HG03066 (cell line): ENCODE data around the gene CTIF.

Experiments used
- ATAC-seq: cut with Tn5 transposase; IDR thresholded peaks from one replicate; pipeline ENCODE4 v1.9.1; 2021; ENCODE audit warnings: low read depth; ENCODE audit not compliant: unreplicated experiment

The CTIF gene

GRCh38 chr18:48662011-48662661, 123.3 kb downstream of the CTIF start:
- no peak for ATAC-seq

DNA sequence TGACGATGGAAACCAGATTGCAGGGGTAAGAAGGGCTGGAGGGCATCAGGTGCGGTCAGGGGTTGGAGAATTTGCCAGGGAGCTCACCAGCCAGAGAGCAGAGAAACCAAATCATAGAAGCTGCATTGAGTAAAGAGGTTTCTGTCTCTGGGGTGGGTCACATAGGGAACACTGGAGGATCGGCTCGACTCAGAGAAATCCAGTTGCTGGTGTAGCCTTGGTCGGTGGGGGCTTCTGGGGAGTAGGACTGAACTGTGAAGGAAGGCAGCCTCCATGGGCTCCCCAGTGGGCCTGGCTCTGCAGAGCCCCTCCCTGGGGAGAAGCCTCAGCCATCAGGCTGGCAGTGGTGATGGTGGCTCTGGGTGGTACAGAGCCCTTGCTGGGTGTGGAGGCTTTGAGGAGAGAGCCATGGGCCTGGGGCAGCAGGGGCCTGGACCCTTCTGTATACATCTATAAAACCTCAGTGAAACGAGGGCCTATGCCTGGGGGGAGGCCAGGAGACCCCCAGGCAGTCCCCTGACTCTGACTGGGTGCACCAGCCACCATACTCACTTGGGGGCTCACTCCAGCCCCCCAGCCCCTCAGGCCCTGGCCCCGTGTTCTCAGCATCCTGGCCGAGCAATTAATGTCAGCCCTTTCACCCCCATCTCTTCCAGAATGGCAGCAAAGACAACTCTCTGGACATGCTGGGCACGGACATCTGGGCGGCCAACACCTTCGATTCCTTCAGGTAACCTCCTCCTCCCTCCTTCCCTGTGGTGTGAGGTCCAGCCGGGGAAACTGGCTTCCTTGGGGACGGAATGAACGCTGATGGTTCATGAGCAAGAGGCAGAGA, 124.5 kb downstream of the CTIF start:
- ATAC-seq: no peak

GRCh38 chr18:48663931-48664847, 125.4 kb downstream of the CTIF start:
- ATAC-seq: no peak

DNA sequence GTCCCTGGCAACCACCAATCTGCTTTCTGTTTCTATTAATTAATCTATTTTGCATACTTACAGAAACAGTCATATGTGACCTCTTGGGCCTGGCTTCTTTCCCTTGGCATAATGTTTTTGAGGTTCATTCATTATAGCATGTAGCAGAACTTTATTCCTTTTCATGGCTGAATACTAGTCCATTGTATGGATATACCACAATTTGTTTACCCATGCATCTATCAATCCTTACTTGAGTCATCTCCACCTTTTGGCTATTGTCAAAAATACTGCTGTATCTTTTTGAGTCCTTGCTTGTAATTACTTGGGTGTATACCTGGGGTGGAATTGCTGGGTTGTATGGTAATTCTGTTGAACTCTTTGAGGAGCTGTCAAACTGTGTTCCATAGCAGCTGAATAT, 126.8 kb downstream of the CTIF start:
- no peak for ATAC-seq

DNA sequence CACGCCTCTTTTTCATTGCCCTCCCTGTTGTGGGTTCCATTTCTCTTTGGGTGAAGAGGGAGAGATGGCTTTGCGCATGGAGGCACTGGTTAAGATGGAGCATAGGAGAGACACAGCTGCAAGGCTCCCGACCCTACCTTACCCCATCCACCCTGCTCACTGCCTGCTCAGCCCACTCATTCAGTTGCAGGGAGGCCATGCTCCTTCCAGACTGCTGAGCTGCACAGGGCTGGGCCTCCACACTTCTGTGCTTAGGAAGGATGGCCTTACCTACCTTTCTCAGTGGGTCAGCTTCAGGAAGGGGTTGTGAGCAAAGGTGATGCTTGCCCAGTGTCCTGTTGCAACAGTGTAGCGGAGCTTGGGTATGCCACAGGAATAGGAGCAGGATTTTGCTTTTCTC, 127.8 kb downstream of the CTIF start:
- no peak for ATAC-seq

DNA sequence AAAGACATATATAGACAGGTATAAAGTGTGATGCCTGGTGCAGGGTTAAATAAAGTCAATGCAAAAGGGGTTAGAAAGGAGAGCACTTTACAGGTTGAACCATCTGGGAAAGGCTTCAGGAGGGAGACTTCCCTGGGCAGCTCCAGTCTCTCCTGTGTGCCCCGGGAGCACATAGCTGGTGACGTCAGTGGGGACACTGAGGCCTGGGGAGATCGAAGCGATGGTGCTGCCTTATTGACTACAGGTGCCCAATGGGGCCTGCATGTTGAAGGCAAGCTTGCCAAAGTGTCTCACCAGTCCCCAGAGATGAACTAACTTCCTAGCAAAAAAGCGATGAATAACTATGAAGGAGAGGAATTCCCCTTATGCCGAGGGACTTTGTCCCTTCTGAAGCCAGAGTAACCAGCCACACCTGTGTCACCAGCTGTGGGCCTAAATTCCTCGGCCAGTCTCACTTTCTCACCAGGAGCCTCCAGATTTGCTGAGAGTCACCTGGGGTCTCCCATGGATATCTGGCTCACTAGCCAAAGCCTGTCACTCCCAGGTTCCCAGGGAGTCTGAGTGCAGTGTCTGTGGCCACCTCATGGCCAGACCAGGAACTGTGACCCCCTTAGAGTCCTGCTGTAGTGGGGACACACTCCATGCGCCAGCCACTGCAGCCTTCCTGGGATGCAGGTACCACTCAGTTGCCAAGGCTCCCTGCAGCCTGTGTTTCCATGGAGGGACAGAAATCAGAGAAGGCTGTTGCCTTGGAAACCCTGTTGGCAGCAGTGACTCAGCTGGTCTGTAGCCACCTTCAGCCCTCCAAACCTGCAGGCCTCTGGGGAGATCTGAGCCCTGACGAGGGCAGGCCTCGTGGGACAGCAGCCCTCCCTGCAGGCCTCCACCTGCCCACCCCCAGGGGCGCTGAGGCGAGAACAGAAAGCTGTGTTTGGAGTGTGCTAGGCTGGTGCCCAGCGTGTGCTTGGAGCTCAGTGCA, 128.7 kb downstream of the CTIF start:
- ATAC-seq: no peak

GRCh38 chr18:48668466-48669179, 129.8 kb downstream of the CTIF start:
- ATAC-seq: no peak

- no peak for ATAC-seq
These were observed 130.4 kb downstream of the CTIF start for GRCh38 chr18:48669180-48669675.

GRCh38 chr18:48669991-48670750, 131.3 kb downstream of the CTIF start:
- ATAC-seq: no peak

GRCh38 chr18:48670751-48671560, 132.1 kb downstream of the CTIF start:
- ATAC-seq: no peak

DNA sequence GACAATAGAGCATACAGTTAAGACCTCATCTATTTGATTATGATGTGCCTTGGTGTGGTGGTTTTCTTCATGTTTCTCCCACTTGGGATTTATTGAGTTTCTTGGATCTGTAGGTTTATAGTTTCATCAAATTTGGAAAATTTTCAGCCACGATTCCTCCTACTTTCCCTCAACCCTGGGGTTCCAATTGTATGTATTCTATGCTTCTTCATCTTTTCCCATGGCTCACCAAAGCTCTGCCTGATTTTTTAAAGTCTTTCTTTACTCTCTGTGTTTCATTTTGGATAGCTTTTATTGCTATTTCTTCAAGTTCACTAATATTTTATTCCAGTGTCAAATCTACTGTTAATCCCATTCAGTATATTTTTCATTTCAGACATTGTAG, 132.7 kb downstream of the CTIF start:
- no peak for ATAC-seq

- ATAC-seq: no peak
These were observed 134.0 kb downstream of the CTIF start for GRCh38 chr18:48672671-48673340.

- no peak for ATAC-seq
These were observed 134.6 kb downstream of the CTIF start for GRCh38 chr18:48673456-48673852.

- no peak for ATAC-seq
These were observed 135.3 kb downstream of the CTIF start for GRCh38 chr18:48673853-48674721.

DNA sequence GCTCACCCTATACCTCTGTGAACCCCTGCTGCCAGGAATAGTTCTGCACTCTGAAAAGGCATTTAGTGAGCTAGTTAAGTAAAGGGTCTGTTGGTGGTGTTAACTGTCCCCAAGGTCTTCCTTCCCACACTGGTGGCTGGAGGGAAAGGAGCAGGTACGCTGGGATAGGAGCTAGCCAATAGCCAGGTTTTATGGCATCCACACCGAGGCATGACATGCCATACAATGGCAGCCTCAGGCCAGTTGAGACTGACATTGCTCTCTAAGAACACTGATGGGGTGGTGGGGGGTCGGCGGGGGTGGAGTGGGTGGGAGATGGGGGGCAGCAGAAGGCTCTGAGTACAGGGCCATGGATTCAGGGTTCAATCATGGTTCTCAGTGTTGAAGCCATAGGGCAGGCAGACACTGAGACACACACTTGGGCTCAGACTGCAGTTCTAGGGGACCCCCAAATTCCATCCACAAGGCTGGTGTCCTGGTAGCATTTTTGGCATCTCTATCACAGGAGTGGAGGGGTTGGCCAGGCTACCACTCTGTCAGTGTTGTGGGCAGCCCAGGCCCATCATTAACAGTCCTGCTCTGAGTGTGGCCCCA, 136.0 kb downstream of the CTIF start:
- no peak for ATAC-seq

GRCh38 chr18:48675352-48675761, 136.5 kb downstream of the CTIF start:
- peak; percentile 89 for ATAC-seq
